H1 (cell line): ENCODE measurements around the gene TBC1D9. TPM values are rescaled to one million over a fixed set of nuclear protein-coding genes. Genes with fewer than 3 reads are reported as not detected.

ENCODE experiments used
- CREB1 ChIP-seq: IDR thresholded peaks from 2 replicates; pipeline ENCODE4 v1.6.1; 2012; ENCODE audit warnings: inconsistent platforms
- HDAC6 ChIP-seq: IDR thresholded peaks from one replicate; pipeline ENCODE4 v1.7.1; 2012; ENCODE audit warnings: low read depth, mild to moderate bottlenecking, inconsistent platforms, low read length, moderate library complexity
- polyA plus RNA-seq, 7 experiments: library from polyadenylated mRNA; depleted of rRNA in 3 of 7; stranded (reverse) in 5 of 7; unstranded in 2 of 7; fragments of >200 nt in 5 of 7; fragments of 200-250 nt in 2 of 7; gene quantifications; 1 replicate in 5 of 7; 2 replicates in 1 of 7; 4 replicates in 1 of 7; pipeline versions ENCODE4 v1.2.1 to v1.2.3, GENCODE V29; 2011 to 2013; ENCODE audit warnings: missing spikeins in 2 of 7, mixed read lengths in 2 of 7
- total RNA-seq: library from RNA; stranded (reverse); fragmentation: NEBNext Ultra II Directional; extraction: Animal tissue kit (Norgen Biotek cat#: 25700); gene quantifications from 2 replicates; pipeline ENCODE4 v1.2.1, GENCODE V29; 2021

The TBC1D9 gene
- total and polyA plus RNA-seq, 2 of the 8 experiments (the other 6 are each of a cell fraction or from before 2014, with no cell fraction given), result 0.94 to 1.0 TPM

DNA sequence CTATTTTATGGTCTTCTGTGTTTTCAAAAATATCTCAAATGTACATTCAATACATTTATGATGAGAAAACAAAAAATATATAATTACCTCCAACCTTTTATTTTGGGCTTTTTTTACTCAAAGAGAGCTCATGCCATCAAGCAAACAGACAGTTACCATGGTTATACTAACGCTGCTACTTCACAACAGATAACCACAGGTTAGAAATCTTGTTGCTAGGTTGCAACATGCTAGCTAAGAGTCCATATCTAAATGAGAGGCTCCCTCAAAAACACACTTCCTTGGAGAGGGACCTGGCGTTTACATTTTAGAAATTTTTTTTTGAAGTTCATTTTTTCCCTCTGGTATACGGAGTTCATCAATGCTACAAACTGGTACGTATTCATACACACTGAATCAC lies 44.3 kb downstream of the TBC1D9 start (continued):
- TF ChIP-seq CREB1 (no peak), HDAC6 (no peak)
